Heart left ventricle (tissue), 16 donors: ENCODE results near the gene SLC23A3. TPM values are rescaled to one million over a fixed set of nuclear protein-coding genes. Genes with fewer than 3 reads are reported as not detected.

Source experiments
- ATAC-seq, 4 donors: fragments of 200-7000 bp; cut with Tn5 transposase; one replicate each; pipeline ENCODE4 v1.9.1; 2020 to 2022; ENCODE audit warnings: moderate library complexity in 4 of 4, mild to moderate bottlenecking in 3 of 4, moderate number of reproducible peaks in 1 of 4
- DNase-seq, 5 donors: peaks; one replicate each; pipeline ENCODE4 v3.0.0-alpha.2; 2020
- H3K27ac ChIP-seq, 12 donors: fragments of 200-600 bp; sonication (generic) in 4 of 12; one replicate each; pipeline versions ENCODE4 v1.5.0 to v1.8.0; 2016 to 2022; ENCODE audit warnings: mild to moderate bottlenecking in 2 of 12
- H3K27me3 ChIP-seq, 9 donors: fragments of 200-600 bp; sonication (generic) in 2 of 9; one replicate each; pipeline versions ENCODE4 v1.5.1 to v1.8.0; 2016 to 2022; ENCODE audit warnings: mild to moderate bottlenecking in 3 of 9
- H3K36me3 ChIP-seq, 9 donors: fragments of 200-600 bp; sonication (generic) in 2 of 9; one replicate each; pipeline versions ENCODE4 v1.5.0 to v1.8.0; 2018 to 2022; ENCODE audit warnings: mild to moderate bottlenecking in 2 of 9
- H3K4me1 ChIP-seq, 12 donors: fragments of 200-600 bp; sonication (generic) in 4 of 12; one replicate each; pipeline versions ENCODE4 v1.5.0 to v1.8.0; 2016 to 2022; ENCODE audit warnings: mild to moderate bottlenecking in 3 of 12
- H3K4me3 ChIP-seq, 12 donors: fragments of 200-600 bp; sonication (generic) in 4 of 12; one replicate each; pipeline versions ENCODE4 v1.5.0 to v1.8.0; 2017 to 2022; ENCODE audit warnings: mild to moderate bottlenecking in 9 of 12, moderate library complexity in 4 of 12
- H3K9me3 ChIP-seq, 12 donors: fragments of 200-600 bp; sonication (generic) in 4 of 12; one replicate each; pipeline versions ENCODE4 v1.5.0 to v1.8.0; 2016 to 2022; ENCODE audit warnings: mild to moderate bottlenecking in 1 of 12
- POLR2A ChIP-seq, 2 donors: fragments of 450-650 bp; IDR thresholded peaks; one replicate each; pipeline ENCODE4 v1.6.1; 2017; ENCODE audit warnings: antibody characterized with exemption in 2 of 2, mild to moderate bottlenecking in 2 of 2, moderate library complexity in 2 of 2
- WGBS, 4 donors: extraction: QIAGEN DNeasy Blood & Tissue Kit in 2 of 4; methylation state at CpG; one replicate each; pipeline versions ENCODE4 v1.1.5 to v1.1.7; 2013 to 2018; 5-methylcytosine and 5-hydroxymethylcytosine counted together
- intact Hi-C, 10 donors: fragments of 100-400 bp; cut with DNase I; formaldehyde crosslinking; loops; one replicate each; pipeline versions ENCODE4 v1.11.1 to v1.14.2; 2022
- polyA plus RNA-seq, 2 donors: library from polyadenylated mRNA; stranded (reverse); fragments of 200-250 nt; gene quantifications; one replicate each; pipeline ENCODE4 v1.2.3, GENCODE V29; 2013
- total RNA-seq, 9 donors: library from RNA; depleted of rRNA in 2 of 9; stranded (reverse); fragments of >200 nt in 2 of 9; fragmentation: NEBNext Ultra II Directional in 3 of 9; extraction: Animal tissue kit (Norgen Biotek cat#: 25700) in 3 of 9; gene quantifications; one replicate each; pipeline versions ENCODE4 v1.1.0 to v1.2.4, GENCODE V29; 2016 to 2023
- TF ChIP-seq, protein P1 (sequence below), 12 donors: fragments of 200-600 bp; sonication (generic) in 4 of 12; IDR thresholded peaks; one replicate each; pipeline versions ENCODE4 v1.5.0 to v1.8.0; 2018 to 2022; ENCODE audit warnings: antibody characterized with exemption in 12 of 12, mild to moderate bottlenecking in 5 of 12
- donor health status: ischemic (EF 13 %, LVEDD 7.1; RV severe dilation, severe dysfunction).
- donor health status: healthy with polysubstance abuse.
- donor health status: DM: no; HTN: yes; CAD: no.
- donor health status: DM: no; HTN: no; CAD: no.
- donor health status: ischemic (EF 25% LVEDD 6.9; RV normal size, moderate dysfunction).
- donor health status: ischemic (EF 25% LVEDD 5.7; RV mildly dilated, moderate dysfunction).
- donor health status: healthy.
- donor health status: DM: yes; HTN: yes; CAD: no.
- donor health status: ischemic (EF 35%, LVEDD 5.7; RV mildly dilated, moderate dysfunction).
- donor health status: nonischemic (EF 11% LVEDD 7.7; RV severe dilation, severe dysfunction).
- donor health status: DM: yes; HTN: yes; CAD: no.
- donor health status: PGD.
- donor health status: ischemic (EF 29% LVEDD 5.4; RV normal size, mild dysfunction).
- donor health status: nonischemic (EF 23%, LVEDD 6.1; RV moderate dilation, normal function).

SLC23A3 gene
- total and polyA plus RNA-seq, 11 donors, result 0.12 to 0.92 (median 0.44) TPM; not detected in 1

DNA sequence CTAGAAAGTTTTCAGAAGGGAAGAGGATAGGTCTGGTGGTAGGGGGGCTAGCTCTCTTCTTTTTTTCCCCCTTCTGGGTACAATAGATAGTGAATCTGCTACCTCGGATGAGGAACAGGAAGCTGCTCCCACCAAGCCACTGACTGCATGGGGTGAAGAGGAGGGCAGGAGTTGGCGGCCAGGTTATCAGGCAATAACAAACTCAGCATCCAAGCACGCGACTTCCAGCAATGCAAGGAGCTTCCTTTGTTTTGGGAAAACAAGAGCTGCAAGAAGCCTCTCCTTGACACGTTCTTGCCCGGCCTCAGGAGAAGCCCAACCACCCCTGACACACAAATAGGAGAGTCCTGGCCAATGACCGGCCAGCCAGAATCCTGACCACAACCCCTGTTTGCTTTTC lies 41.4 kb downstream of the SLC23A3 start:
- no peak for TF ChIP-seq POLR2A (IDR thresholded peaks at IDR 0.05)
- TF ChIP-seq, protein P1, sequence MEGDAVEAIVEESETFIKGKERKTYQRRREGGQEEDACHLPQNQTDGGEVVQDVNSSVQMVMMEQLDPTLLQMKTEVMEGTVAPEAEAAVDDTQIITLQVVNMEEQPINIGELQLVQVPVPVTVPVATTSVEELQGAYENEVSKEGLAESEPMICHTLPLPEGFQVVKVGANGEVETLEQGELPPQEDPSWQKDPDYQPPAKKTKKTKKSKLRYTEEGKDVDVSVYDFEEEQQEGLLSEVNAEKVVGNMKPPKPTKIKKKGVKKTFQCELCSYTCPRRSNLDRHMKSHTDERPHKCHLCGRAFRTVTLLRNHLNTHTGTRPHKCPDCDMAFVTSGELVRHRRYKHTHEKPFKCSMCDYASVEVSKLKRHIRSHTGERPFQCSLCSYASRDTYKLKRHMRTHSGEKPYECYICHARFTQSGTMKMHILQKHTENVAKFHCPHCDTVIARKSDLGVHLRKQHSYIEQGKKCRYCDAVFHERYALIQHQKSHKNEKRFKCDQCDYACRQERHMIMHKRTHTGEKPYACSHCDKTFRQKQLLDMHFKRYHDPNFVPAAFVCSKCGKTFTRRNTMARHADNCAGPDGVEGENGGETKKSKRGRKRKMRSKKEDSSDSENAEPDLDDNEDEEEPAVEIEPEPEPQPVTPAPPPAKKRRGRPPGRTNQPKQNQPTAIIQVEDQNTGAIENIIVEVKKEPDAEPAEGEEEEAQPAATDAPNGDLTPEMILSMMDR (IDR thresholded peaks at IDR 0.05), result no peak
- Histone ChIP-seq H3K36me3 (peaks cover 0 to 14% (median 0%) of the 10 kb centered on the region in 9 donors), H3K4me3 (no peak overlapping the region), H3K9me3 (no peaks in the 10 kb centered on the region), H3K27me3 (no peaks in the 10 kb centered on the region), H3K27ac (no peak overlapping the region), H3K4me1 (peaks cover 0 to 32% (median 15%) of the 10 kb centered on the region in 12 donors)
- intact Hi-C loops, result loop anchor here in 1 of 10 donors (10.0 kb wide), 1 partner anchor 254 kb away; no protein-coding TSS in a partner anchor
- 50 to 63% (median 58%) methylated on average over 7 of the region's 7 CpGs for WGBS, 4 donors
- no peak for ATAC-seq
- DNase-seq, result no peak

DNA sequence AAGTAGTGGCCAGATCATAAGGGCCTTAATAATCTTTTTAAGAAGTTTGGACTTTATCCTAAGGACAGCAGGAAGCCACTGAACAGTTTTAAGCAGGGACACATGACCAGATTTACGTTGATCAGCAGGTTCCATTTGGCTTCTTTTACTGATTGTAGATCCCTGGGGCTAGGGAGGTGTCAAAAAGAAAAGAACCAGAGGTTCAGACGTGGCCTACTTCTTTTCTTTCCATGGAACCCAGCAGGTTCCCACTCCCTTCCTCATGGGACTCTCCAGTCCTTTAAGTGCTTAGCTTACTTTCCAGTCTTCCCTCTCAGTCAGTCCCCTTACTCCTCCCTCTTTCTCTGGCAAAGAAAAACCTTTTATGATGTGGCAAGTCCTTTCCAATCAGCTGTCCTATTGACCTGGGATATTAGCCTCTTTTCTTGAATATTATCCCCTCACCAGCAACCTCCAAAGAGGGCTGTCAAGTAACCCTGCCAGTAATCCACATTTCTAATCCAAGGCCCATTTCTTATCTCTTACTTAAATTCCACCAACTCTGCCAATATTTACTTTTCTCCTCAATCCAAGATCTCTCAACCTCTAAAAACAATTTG lies 42.7 kb downstream of the SLC23A3 start:
- TF ChIP-seq, protein P1 (IDR thresholded peaks at IDR 0.05), result no peak
- TF ChIP-seq POLR2A (IDR thresholded peaks at IDR 0.05), result no peak
- H3K9me3 ChIP-seq, result no peaks in the 10 kb centered on the region
- H3K4me3 ChIP-seq, result no peak overlapping the region
- H3K4me1 ChIP-seq, result peaks cover 0 to 32% (median 15%) of the 10 kb centered on the region in 12 donors
- intact Hi-C loops, result loop anchor here in 1 of 10 donors (10.0 kb wide), 1 partner anchor 252 kb away; no protein-coding TSS in a partner anchor
- DNase-seq, result no peak
- H3K36me3 ChIP-seq, result peaks cover 0 to 14% (median 0%) of the 10 kb centered on the region in 9 donors
- no peak for ATAC-seq
- WGBS, 4 donors, result 58 to 69% (median 64%) methylated on average over 2 of the region's 2 CpGs
- no peak overlapping the region for H3K27ac ChIP-seq
- no peaks in the 10 kb centered on the region for H3K27me3 ChIP-seq

DNA sequence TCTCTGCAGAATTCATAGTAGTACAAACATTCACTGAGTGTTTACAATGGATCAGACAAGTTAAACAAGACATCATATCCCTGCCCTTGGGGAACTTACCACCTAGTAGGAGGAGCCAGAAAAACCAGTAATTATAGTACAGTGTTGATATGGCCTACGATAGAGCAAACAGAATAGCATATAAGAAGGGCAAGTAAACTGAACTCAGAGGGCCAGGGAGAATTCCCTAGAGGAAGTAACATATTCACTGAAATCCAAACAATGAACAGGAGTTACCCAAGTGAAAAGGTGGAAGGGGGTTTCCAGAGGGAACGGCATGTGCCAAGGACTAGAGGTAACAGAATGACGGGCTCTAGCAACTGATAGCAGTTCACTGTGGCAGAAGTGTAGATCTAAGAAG lies 43.3 kb downstream of the SLC23A3 start:
- H3K9me3 ChIP-seq, result no peaks in the 10 kb centered on the region
- H3K36me3 ChIP-seq, result peaks cover 0 to 12% (median 0%) of the 10 kb centered on the region in 9 donors
- intact Hi-C loops, result loop anchor here in 1 of 10 donors (10.0 kb wide), 1 partner anchor 252 kb away; no protein-coding TSS in a partner anchor
- H3K4me1 ChIP-seq, result peaks cover 0 to 32% (median 15%) of the 10 kb centered on the region in 12 donors
- H3K4me3 ChIP-seq, result no peak overlapping the region
- 61 to 80% (median 74%) methylated on average over 3 of the region's 3 CpGs for WGBS, 4 donors
- no peak for TF ChIP-seq POLR2A (IDR thresholded peaks at IDR 0.05)
- TF ChIP-seq, protein P1 (IDR thresholded peaks at IDR 0.05), result no peak
- DNase-seq (no peak), ATAC-seq (no peak)
- no peak overlapping the region for H3K27ac ChIP-seq
- no peaks in the 10 kb centered on the region for H3K27me3 ChIP-seq

DNA sequence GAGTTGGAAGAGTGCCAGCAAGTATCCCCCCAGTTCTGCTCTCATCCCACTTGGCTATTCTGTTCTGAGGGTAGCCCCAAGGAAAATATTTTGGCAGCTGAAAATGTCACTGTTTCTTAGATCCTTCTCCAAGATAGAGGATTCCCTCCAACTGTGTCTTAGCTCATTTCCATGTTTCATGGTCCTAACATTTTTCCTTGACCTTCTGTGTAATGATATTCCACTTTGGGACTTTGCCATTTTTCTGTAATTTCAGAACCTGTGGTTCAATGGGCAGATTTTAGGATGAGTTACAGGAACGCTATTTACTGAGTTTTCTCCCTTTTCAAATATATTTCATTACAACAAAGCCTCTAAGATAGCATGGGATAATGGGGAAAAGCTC lies 44.0 kb downstream of the SLC23A3 start:
- Histone ChIP-seq H3K4me1 (peaks cover 0 to 32% (median 15%) of the 10 kb centered on the region in 12 donors), H3K27me3 (no peaks in the 10 kb centered on the region), H3K36me3 (peaks cover 0 to 5% (median 0%) of the 10 kb centered on the region in 9 donors), H3K4me3 (no peak overlapping the region), H3K27ac (no peak overlapping the region), H3K9me3 (no peaks in the 10 kb centered on the region)
- 93 to 96% (median 94%) methylated on average over 1 of the region's 1 CpG for WGBS, 4 donors
- TF ChIP-seq, protein P1 (IDR thresholded peaks at IDR 0.05), result no peak
- TF ChIP-seq POLR2A (IDR thresholded peaks at IDR 0.05), result no peak
- intact Hi-C loops, result loop anchor here in 1 of 10 donors (10.0 kb wide), 1 partner anchor 251 kb away; no protein-coding TSS in a partner anchor
- DNase-seq (no peak), ATAC-seq (no peak)
